Retinal pigment epithelial cell (primary cell): ENCODE measurements around the gene RGR.

Source experiments
- DNase-seq: peaks from one replicate; pipeline ENCODE4 v3.0.0-alpha.2; 2010; ENCODE audit warnings: low read depth
- H3K4me3 ChIP-seq: 2 replicates; pipeline ENCODE4 v1.5.1; 2011; ENCODE audit warnings: mild to moderate bottlenecking, low read length, control low read depth, moderate library complexity
- TF ChIP-seq, protein P1 (sequence below): conservative IDR thresholded peaks from 2 replicates; pipeline ENCODE4 v1.5.1; 2011; ENCODE audit warnings: low read depth, low read length, control low read depth, inconsistent platforms

Gene RGR

DNA sequence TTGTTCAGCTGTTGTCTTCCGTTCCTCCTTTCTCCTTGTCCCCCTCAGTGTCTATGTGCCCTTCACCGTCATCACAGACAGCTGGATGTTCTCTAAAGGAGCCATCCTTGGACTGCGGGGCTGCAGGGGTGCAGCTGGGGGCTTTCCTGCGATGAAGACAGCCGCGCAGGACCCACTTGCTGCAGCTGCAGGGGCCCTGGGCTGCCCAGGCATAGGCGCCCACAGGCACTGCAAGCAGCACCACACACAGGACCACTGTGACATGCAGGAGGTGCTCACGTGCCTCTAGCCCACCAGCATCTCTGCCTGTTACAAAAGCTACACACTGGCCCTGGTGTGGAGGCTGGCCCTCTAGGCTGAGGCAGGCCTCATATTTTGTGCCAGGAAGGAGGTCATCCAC, 22.9 kb upstream of the RGR start:
- DNase-seq = no peak
- TF ChIP-seq, protein P1, sequence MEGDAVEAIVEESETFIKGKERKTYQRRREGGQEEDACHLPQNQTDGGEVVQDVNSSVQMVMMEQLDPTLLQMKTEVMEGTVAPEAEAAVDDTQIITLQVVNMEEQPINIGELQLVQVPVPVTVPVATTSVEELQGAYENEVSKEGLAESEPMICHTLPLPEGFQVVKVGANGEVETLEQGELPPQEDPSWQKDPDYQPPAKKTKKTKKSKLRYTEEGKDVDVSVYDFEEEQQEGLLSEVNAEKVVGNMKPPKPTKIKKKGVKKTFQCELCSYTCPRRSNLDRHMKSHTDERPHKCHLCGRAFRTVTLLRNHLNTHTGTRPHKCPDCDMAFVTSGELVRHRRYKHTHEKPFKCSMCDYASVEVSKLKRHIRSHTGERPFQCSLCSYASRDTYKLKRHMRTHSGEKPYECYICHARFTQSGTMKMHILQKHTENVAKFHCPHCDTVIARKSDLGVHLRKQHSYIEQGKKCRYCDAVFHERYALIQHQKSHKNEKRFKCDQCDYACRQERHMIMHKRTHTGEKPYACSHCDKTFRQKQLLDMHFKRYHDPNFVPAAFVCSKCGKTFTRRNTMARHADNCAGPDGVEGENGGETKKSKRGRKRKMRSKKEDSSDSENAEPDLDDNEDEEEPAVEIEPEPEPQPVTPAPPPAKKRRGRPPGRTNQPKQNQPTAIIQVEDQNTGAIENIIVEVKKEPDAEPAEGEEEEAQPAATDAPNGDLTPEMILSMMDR = no peak
- no peak overlapping the region for H3K4me3 ChIP-seq

DNA sequence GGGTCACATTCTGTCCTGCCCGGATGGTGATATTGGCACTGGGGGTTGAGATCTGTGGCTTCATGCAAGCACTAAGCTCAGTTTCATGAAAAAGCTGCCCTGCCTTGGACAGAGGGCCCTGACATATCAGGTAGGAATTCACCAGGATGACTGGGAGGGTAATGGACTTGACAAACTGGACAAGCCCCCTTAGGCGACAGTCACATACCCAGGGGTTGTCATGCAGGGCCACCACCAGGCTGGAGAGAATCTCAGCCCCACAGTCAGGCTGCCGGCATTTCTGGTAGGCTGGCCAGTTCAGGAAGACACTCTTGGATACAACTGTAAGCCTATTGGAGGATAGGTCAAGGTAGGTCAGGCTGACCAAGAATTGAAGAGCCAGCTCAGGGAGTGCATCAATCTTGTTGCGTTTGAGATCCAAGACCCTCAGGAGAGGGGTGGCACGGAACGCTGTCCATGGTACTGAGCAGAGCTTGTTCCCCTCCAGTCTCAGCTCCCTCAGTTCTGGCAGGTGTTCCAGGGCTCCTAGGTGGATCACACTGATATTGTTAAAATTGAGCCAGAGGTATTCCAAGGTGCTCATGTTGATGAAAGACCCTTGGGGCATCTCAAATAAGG, 20.3 kb upstream of the RGR start:
- TF ChIP-seq, protein P1 = no peak
- no peak for DNase-seq
- H3K4me3 ChIP-seq = no peak overlapping the region

DNA sequence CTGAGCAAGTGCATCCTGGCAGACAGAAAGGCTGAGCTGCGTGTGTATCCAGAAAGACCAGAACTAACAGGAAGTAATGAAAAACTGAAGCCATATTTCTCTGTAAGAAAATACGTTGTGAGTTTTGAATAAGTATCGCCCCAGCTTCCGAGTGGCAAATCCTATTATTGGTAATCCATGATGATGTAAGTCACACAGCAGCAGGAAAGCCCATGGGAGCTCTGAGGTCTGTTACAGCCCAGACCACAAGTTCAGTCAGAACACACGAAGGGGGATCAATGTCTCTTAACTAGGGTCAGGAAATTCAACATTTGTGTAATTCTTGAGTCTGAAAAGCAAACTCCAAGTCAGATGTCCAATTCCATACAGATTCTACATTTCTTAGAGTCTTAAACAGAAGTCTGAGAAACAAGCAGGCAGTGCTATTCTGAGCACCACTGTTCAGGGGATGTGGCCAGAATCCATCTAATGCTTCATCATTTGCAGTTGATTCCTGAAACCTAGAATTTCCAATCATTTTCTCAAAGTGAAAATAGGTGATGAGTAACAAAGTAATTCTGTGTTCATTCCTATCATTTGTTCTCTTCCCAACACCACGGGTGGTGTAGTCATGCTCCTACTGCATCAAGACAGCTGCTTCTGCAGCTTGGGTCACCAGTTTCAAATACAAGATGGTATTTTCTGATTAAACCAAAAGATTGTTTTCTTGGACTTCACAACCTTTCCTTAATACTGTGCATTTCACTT, 19.3 kb upstream of the RGR start, which contains the start of gene LRIT2:
Gene LRIT2, minus strand, starts transcription at position 118 of the 747 bp plus-strand sequence. Its CDS starts 24 bp downstream, at position 94.
- DNase-seq = peak; percentile 73
- TF ChIP-seq, protein P1 = no peak

DNA sequence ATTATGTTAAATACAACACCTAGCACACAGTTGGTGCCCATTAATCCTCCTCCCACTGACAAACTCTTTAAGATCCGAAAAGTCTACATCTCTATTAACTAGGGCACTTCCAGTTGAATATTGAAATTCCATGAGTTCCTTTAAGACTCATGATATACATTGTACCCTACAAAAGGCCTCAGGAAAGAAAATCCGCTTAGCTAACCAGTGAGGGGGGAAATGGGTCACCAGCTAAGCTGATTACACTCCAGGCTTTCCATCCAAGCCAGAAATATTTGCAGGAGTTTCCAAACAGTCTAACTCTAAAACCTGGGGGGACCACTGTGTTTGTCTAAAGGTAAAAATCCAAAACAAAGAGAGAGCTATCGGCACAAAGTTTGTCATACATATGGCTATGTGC, 18.2 kb upstream of the RGR start:
- peak; percentile 65 for DNase-seq
- no peak overlapping the region for H3K4me3 ChIP-seq
- TF ChIP-seq, protein P1 = no peak

More for the DNA sequence above, 19.3 kb upstream of the RGR start, which contains the start of gene LRIT2:
- H3K4me3 ChIP-seq = no peak within 1 kb of the TSS

DNA sequence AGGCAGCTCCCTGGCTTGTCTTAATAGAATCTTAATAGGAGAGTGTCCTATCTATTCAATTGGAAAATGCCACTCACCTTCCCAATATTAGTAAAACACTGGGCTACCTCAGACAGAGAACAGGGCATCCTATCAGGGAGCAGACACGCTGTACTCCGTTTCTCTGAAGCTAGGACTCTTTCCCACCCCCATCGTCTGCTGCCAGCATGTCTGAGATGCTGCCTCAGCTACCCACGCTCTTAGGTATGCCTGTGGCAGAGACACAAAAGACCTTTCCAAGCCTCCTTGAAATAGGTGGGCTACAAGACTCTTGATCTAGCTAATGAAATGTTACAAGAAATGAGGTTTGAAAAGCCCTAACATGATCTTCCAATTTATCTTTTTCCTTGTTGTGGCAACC, 17.0 kb upstream of the RGR start:
- H3K4me3 ChIP-seq = no peak overlapping the region
- TF ChIP-seq, protein P1 = no peak
- no peak for DNase-seq

DNA sequence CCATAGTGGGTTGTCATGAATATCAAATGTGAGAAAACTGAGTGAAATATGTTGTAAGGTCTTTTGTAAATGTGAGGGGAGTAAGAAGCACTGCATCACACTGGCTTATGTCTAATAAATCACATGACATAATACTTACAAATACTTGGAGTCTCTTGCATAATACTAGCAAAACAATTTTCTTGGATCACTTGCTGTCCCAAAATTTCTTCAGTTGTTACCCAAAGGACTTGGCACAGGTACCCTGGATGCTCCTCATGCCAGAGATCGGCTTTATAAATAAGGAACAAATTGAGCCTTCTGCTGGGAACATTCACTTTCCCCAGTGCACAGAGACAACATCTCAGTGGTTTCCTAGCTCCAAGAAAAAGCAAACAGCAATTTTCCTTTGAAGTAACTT, 14.5 kb upstream of the RGR start:
- H3K4me3 ChIP-seq = no peak overlapping the region
- no peak for DNase-seq
- TF ChIP-seq, protein P1 = no peak

DNA sequence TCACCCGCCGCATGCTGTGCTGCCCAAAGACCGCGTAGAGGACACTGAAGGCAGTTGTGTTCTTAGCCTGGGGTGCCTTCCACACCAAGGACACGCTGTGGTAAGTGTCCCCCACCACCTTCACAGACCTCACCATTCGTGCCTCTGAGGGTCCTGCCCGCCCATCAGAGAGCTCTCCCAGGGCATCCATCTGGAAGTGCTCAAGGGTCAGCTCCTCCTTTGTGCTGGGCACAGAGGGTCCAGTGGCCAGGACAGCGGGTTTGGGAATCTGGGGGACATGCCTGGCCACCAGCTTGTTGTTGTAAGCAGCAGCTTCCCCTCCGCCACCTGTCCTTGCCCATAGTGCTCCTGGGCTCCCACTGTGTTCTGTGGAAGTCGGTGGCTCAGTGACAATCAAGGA, 12.5 kb upstream of the RGR start:
- TF ChIP-seq, protein P1 = no peak
- no peak for DNase-seq
- H3K4me3 ChIP-seq = no peak overlapping the region
